HG03571 (cell line): ENCODE results near the gene SLC44A5.
A peak's percentile ranks its signal among the peaks of the same experiment; 100 is the strongest.
"Not testable (repeated sequence)": the region's sequence is repeated elsewhere in the genome, so short reads cannot be mapped to it uniquely, and the experiment has no call there.

Experiments
- ATAC-seq: cut with Tn5 transposase; IDR thresholded peaks from one replicate; pipeline ENCODE4 v1.9.1; 2021; ENCODE audit not compliant: unreplicated experiment

Gene SLC44A5

DNA sequence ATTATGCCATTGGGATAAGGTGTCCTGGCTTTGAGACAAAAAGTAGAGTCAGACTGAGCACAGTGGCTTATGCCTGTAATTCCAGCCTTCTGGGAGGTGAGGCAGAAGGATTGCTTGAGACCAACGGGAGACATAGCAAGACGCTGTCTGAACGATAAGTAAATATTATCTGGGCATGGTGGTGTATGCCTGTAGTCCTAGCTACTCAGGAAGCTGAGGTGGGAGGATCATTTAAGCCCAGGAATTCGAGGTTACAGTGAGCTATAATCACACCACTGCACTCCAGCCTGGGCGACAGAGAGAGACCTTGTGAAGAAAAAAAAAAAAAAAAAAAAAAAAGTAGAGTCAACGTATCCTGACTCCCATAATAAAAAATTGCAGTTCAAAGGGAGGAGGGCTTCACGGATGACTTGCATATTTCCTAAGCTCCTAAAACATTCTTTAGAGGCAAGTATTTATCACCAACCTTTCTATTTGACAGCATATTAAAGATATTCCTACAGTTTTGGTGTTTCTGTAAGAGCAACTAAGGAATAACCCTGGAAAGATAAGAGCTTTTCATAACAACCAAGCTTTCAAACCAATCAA lies 141.2 kb downstream of the SLC44A5 start:
- ATAC-seq = no peak

DNA sequence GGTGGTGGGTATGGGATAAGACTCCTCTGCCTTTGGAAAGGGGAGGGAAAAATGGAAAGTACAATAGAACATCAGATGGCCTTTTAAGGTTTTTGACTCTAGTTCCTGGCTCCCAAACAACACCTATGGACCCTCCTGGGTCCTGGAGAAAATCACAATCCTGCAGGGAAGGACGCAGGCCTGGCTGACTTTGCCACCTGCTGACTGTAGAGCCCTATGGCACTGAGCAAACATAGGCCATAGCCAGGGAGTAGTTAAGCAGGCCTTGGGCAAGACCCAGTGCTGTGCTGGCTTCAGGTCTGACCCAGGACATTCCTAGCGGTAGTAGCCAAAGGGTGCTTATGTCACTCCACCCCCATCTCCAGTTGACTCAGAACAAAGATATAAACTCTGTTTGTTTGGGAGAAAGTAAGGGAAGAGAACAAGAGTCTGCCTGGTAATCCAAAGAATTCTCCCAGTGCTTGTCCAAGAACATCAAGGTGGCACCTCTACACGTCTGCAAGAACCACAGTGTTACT lies 149.0 kb downstream of the SLC44A5 start:
- ATAC-seq = no peak

DNA sequence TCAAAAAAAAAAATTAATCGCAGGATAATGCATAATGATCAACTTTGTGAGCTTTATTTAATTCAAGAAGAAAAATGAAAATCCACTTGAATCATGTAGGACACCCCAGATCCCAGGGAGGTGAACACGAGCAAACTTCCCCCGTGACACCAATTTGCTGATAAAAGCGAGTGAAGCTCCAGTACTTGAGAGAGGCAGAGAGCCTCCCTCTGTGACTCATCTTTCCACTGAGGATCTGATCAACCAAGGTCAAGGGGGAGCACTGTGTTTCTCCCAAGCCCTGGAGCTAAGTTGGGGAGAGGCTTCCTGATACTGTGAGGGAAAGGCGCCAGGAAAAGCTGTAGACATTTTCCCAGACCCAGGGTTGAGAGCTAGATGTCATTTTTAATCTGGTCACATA lies 160.9 kb downstream of the SLC44A5 start:
- no peak for ATAC-seq

DNA sequence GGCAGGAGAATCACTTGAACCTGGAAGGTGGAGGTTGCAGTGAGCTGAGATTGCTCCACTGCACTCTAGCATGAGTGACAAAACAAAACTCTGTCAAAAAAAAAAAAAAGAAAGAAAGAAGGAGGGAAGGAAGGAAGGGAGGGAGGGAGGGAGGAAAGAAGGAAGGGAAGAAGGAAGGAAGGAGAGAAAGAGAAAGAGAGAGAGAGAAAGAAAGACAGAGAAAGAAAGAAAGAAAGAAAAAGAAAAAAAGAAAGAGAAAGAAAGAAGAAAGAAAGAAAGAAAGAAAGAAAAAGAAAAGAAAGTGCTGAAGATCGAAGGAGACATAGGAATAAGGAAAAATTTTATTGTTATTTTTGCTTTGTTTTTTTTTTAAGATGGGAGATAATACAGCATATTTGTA lies 166.7 kb downstream of the SLC44A5 start:
- ATAC-seq = no peak

DNA sequence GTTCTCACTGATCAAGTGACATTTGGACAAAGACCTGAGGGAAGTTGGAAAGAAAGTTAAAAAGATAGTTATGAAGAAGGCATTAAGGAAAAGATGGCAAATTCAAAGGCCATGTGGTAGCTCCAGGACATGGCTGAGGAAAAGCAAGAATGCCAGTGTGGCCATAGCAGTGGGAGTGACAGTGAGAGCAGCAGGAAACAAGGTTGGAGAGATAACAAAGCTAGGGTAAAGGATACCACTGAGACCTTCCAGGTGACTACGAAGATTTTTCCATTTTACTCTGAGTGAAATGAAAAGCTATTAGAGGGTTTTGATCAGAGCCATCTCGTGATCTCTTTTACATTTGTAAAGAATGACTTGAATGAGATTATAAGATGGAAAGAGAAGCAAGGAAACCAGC lies 170.6 kb downstream of the SLC44A5 start:
- no peak for ATAC-seq

DNA sequence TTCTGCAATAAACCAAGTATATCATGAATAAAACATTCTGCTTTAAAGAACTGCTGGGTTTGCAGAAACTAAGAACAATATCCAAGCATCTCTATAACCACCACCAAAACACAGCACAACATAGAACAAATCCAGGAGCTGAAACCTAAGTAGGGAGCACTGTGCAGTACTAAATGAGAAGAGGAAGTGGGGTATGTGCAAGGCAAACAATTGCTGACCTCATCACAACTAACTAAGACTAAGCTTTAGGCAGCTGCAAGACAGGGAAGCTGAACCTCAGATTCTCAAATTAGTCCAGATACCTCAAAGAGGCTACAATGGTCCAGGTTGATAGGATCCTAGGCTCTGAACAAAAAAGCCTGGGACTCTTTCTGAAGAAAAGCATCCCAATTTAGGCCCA lies 172.6 kb downstream of the SLC44A5 start:
- ATAC-seq = no peak

DNA sequence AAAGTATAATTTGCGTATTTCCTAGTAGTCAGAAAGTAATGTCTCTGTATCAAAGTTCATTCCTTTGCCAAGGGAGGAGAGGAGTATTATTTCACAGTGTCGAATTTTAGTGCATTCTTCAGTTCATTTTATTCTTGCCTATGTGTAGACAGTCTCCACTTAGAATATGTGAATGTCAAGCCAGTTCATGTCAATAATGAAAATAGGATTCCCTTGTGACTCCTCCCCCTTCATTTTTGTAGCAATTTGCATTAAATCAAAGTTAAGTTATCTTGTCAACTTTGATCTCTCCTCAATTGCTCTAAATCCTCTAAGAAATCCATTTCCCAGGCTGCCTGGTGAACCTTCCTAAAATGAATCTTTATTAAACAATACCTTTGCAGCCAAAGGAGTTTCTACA lies 179.1 kb downstream of the SLC44A5 start:
- no peak for ATAC-seq

DNA sequence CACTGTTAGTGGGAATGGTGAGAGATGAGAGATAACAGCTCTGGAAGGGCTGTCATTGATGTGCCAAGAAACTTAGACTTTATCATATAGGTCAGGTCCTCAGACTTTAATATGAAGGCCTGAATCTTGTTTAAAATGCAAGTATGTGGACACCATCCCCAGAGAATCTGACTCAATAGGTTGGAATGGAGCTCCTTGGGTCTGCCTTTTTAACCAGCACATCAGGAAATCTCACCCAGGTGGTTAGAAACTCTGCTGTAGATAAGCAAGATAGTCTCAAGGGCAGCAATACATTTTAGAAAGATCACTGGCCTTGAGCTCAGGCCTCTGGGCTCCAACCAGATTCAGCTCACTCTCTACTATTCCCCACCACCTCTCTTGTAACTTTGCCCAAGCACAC lies 180.4 kb downstream of the SLC44A5 start:
- no peak for ATAC-seq

DNA sequence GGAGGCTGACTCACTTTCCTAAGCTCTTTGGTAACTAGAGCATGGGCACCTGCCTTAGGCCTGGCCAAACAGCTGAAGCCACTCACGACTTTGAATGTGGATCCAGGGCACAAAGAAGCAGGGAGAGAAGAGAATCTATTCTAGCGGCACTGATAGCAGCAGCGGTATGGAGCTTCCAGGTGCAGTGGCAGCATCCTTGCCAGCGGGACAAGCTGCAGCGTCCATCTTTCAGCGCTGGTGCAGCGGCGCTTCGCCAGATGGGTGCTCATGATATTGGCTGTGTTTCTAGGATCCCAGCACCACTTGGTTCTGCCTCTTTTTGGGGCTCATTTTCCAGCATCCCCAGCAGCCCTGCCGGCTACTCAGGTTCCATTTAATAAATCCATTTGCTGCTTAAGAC lies 184.2 kb downstream of the SLC44A5 start:
- no peak for ATAC-seq

DNA sequence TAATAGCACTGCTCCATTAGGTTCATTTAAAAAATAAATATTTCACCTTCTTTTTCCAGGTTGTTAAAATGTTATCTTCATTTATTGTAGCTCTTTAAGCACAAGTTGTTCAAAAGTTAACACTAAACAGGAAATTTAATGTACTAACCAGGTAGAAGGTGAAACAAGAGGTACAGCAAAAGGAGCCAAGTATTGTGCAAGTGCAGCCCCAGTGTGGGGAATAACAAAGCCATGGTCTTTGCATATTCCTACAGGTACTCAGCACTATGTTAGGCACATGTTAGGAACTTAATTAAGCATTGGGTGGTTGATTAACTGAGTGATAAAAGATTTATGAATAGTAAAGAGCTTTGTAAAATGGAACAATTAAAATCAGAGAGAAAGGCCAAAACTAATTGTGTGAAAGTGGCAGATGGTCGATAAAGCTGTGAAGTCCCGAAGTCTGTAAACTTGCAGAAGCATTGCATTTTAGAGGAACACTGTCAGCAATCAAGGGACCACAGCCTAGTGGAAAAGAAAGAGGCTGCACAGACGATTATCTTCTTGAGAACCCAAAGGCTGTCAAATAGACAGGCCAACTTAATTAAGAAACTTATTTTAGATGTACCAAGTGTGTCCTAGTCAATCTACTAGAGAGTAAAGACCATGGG lies 185.8 kb downstream of the SLC44A5 start:
- ATAC-seq = no peak

DNA sequence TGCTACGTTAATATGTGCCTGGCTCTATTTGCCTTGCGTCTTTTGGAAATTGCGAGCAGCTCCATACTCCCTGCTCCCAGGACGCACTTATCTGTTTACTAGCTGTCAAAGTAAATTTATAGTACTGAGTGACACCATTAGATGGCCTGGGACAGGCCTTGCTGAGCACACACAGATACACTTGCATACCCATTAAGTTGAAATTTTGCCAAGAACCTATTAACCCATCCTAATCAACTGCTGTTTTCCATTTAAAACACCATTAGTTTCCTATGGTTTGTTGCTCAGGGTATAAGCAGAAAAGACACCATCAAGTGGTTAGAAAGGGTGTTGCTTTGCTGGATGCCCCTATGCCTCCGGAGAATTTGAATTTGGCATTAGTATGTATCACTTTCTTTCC lies 187.3 kb downstream of the SLC44A5 start:
- no peak for ATAC-seq

DNA sequence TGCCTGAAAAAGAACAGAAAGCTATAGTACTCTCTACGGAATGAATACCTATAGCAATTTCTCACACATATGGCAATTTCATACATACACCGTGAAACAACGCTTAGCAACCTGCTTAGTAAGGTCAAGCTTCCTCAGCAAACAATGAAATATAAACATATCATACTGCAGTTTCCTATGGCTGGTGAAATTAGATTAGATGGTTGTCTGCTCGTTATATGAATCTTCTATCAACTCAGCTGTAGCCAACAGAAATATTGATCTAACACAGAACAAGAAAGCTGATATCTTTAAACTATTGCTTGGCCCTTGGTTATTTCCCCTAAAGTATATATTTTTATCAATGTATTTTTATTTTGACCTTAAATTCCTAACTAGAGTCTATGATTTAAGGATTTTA lies 187.8 kb downstream of the SLC44A5 start:
- ATAC-seq = no peak

DNA sequence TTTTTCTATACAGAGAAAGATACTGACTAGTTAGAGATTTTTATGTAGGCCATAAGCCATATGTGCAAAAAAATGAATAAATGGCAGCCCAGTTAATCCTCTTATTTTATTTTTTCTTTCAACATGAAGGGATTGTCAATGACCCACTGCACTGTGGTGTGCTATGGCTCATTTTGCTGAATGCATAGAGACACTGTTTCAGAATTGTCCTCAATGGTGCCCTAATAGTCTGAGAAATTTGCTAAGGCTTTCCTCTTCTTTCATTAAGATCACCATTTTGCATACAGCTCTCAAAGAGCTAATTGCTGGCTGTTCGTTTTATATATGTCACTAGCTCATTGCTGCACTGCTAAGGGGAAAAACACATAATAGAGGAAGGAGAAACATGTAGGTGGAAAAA lies 189.5 kb downstream of the SLC44A5 start:
- no peak for ATAC-seq

DNA sequence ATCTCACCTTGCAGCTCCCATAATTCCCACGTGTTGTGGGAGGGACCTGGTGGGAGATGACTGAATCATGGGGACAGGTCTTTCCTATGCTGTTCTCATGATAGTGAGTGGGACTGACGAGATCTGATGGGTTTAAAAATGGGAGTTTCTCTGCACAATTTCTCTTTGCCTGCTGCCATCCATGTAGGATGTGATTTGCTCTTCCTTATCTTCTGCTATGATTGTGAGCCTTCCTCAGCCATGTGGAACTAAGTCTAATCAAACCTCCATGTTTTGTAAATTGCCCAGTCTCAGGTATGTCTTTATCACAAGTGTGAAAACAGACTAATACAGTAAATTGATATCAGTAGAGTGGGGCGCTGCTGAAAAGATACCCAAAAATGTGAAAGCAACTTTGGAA lies 195.7 kb downstream of the SLC44A5 start:
- ATAC-seq = no peak

DNA sequence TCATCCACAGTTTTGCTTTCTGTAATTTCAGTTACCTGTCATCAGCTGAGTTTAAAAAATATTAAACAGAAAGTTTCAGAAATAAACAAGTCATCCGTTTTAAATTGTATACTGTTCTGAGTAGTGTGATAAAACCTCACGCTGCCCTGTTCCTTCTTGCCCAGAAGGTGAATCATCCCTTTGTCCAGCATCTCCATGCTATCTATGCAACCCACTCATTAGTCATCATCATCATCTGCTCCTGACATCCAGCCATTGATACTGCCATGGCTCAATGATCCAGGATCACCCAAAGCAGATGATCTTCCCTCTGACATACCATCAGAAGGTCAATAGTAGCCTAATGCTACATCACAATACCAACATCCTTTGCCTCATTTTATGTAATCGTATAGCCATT lies 198.3 kb downstream of the SLC44A5 start:
- ATAC-seq = no peak

DNA sequence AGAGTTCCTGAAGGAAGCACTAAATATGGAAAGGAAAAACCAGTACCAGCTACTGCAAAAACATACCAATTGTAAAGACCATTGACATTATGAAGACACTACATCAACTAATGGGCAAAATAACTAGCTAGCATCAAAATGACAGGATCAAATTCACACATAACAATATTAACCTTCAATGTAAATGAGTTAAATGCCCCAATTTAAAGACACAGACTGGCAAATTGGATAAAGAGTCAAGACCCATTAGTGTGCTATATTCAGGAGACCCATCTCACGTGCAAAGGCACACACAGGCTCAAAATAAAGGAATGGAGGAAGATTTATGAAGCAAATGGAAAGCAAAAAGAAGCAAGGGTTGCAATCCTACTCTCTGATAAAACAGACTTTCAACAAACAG lies 206.2 kb downstream of the SLC44A5 start:
- ATAC-seq = not testable (repeated sequence)

DNA sequence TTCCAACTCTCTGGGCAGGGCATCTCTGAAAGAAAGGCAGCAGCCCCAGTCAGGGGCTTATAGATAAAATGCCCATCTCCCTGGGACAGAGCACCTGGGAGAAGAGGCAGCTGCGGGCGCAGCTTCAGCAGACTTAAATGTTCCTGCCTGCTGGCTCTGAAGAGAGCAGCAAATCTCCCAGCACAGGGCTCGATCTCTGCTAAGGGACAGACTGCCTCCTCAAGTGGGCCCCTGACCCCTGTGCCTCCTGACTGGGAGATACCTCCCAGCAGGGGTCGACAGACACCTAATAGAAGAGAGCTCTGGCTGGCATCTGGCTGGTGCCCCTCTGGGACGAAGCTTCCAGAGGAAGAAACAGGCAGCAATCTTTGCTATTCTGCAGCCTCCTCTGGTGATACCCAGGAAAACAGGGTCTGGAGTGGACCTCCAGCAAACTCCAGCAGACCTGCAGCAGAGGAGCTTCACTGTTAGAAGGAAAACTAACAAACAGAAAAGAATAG lies 207.7 kb downstream of the SLC44A5 start:
- ATAC-seq = not testable (repeated sequence)

DNA sequence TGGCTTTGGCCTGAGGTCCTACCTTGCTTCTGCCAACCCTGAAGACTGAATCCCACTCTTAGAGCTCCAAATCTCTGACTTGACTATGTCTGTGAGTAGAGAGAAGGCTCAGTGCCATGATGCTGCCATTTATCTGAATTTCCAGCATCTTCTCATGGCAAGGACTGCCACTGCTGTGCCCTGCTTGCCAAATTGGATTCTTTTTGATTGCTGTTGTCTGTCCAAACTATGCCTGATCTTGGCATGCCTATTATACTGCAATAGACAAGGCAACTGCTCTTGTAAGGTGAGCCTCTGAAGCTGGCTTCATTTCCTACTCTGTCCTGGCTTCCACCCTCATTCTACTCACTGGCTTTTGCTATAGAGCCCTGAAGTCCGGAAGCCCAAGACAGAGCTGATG lies 210.2 kb downstream of the SLC44A5 start:
- ATAC-seq = no peak

DNA sequence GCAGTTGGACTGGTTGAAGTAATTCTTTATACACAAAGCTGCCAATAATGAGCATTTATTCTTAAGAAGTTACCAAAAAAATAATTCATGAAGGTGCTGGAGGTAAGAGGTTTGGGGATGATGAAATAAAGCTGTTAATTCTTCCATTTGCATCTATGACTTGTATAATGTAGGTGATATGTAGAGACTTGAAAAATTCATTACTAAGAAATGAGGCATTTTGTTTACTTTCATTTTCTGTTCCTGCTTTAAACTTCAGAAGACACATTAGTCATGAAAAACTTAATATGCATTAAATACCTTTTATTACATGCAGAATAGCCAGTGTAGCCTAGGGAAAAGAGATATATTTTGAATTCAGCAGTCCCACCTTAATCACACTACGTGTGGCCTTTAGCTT lies 214.2 kb downstream of the SLC44A5 start:
- no peak for ATAC-seq

DNA sequence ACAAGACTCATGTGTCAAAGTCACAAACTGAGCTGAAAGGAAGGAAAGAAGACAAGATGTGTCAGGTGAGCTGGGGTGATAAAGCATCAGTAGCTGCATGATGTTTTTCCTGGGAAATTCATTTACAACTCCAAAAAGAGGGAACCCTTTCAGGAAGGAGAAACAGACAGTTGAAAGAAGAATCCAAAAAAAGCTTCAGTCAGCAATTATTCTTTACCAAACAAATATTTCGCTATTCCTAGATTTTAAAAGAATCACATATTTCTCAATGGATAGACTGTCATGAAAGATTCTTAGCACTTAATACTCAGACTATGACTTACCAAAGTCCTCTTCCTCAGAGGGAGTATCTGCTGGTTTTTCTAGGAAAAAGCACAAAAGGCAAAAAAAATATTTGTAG lies 214.7 kb downstream of the SLC44A5 start:
- no peak for ATAC-seq

DNA sequence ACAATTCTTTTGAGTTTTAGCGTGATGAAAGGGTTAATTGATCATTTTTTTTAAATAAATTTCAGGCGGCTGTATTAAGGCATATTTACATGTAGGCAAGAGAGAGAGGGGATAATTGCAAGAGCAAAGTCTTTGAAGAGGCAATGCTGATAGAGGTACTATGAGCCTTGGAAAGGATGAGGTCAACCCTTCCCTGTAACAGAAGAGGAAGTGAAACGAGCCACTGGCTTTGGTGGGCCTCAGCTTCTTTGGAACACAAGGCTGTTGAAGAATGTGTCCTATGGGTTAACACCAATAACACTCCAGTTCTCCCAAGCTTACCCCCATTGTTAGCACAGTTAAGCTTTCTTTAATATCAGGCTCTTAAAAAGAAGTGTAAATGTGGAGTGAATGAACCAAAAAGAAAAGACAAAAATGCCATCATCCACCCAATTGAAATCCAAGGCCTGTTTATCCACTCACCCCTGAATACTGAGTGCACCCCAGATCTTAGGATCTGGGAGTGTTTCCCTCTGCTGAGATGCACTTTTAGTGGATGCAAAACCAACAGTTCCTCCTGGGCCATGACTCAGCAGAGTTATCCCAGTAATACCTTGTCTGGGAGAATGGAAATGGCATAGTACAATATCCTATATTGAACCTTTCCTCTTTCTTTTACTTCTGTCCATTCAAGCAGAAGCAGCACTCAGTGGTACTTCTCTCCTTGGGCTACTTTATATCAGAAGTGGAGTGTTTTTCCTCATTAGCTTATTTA lies 216.4 kb downstream of the SLC44A5 start:
- ATAC-seq = peak; percentile 40

DNA sequence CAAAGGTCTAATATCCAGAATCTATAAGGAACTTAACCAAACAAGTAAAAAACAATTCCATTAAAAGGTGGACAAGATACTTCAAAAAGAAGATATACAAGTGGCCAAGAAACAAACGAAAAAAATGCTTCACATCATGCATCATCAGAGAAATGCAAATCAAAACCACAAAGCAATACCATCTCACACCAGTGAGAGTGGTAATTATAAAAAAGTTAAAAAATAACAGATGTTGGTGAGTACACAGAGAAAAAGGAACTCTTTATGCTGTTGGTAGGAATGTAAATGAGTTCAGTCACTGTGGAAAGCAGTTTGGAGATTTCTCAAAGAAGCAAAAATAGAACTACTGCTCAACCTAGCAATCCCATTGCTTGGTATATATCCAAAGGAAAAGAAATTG lies 218.6 kb downstream of the SLC44A5 start:
- ATAC-seq = peak; percentile 97
